IMR-90 (cell line): ENCODE measurements around the gene SNRPA1. TPM values are rescaled to one million over a fixed set of nuclear protein-coding genes. Genes with fewer than 3 reads are reported as not detected.

Experiments
- ATAC-seq: fragments of 200-7000 bp; cut with Tn5 transposase; 2 replicates; pipeline ENCODE4 v1.9.1; 2020; ENCODE audit warnings: low read depth, mild to moderate bottlenecking, moderate library complexity
- BruUV-seq: library from RNA; stranded (reverse); fragments of 400-500 nt; replicated peaks from 2 replicates; lab custom pipeline; 2021; lab: Mats Ljungman, UMichigan
- CTCF ChIA-PET: fragments of 300-600 bp; formaldehyde crosslinking; extraction: SDS; loops from one replicate; lab custom pipeline; 2021; ENCODE audit warnings: antibody characterized with exemption; lab: Yijun Ruan, JAX
- POLR2A ChIA-PET: fragments of 300-600 bp; sonication (Branson Sonifier 250); formaldehyde crosslinking; loops from one replicate; lab custom pipeline; 2022; ENCODE audit warnings: antibody characterized with exemption; ENCODE audit not compliant: unreplicated experiment; lab: Charles Lee
- DNase-seq: peaks from one replicate; pipeline ENCODE4 v3.0.0; 2013
- H2AFZ ChIP-seq: replicated peaks from 2 replicates; pipeline ENCODE3; 2013; ENCODE audit warnings: low read length, mild to moderate bottlenecking; ENCODE audit not compliant: poor library complexity
- H2AK5ac ChIP-seq: 2 replicates; pipeline ENCODE4 v1.6.1; 2013; ENCODE audit warnings: low read depth, low read length, inconsistent platforms
- H2AK9ac ChIP-seq: replicated peaks from 2 replicates; pipeline ENCODE3; 2013; ENCODE audit warnings: mild to moderate bottlenecking, low read depth, low read length, moderate library complexity; ENCODE audit not compliant: poor library complexity
- H2BK120ac ChIP-seq: 2 replicates; pipeline ENCODE4 v1.6.1; 2013; ENCODE audit warnings: low read depth, low read length, inconsistent platforms
- H2BK15ac ChIP-seq: 3 replicates; pipeline ENCODE4 v1.6.1; 2013; ENCODE audit warnings: low read depth, low read length, inconsistent platforms
- H2BK20ac ChIP-seq: 2 replicates; pipeline ENCODE4 v1.6.1; 2013; ENCODE audit warnings: low read depth, mild to moderate bottlenecking, inconsistent platforms, low read length, moderate library complexity
- H2BK5ac ChIP-seq: 2 replicates; pipeline ENCODE4 v1.6.1; 2013; ENCODE audit warnings: mild to moderate bottlenecking, low read depth, low read length, inconsistent platforms; ENCODE audit not compliant: poor library complexity, severe bottlenecking
- H3K14ac ChIP-seq: replicated peaks from 2 replicates; pipeline ENCODE4 v1.6.1; 2013; ENCODE audit warnings: low read depth, low read length, inconsistent platforms
- H3K18ac ChIP-seq: 2 replicates; pipeline ENCODE4 v1.6.1; 2013; ENCODE audit warnings: low read depth, low read length, control low read depth
- H3K23ac ChIP-seq: 2 replicates; pipeline ENCODE4 v1.6.1; 2013; ENCODE audit warnings: low read depth, low read length, inconsistent platforms
- H3K27ac ChIP-seq: 2 replicates; pipeline ENCODE4 v1.5.1; 2013; ENCODE audit warnings: mild to moderate bottlenecking, control low read depth, low read length; ENCODE audit not compliant: insufficient read depth
- H3K27me3 ChIP-seq: 2 replicates; pipeline ENCODE4 v1.6.1; 2013; ENCODE audit warnings: low read length; ENCODE audit not compliant: control insufficient read depth, insufficient read depth
- H3K36me3 ChIP-seq: 2 replicates; pipeline ENCODE4 v1.6.1; 2013; ENCODE audit warnings: low read length, mixed read lengths; ENCODE audit not compliant: control insufficient read depth, insufficient read depth
- H3K4ac ChIP-seq: 2 replicates; pipeline ENCODE4 v1.6.1; 2013; ENCODE audit warnings: low read depth, low read length, inconsistent platforms
- H3K4me1 ChIP-seq: 2 replicates; pipeline ENCODE4 v1.6.1; 2013; ENCODE audit warnings: low read length, mixed read lengths; ENCODE audit not compliant: control insufficient read depth, insufficient read depth
- H3K4me2 ChIP-seq: 2 replicates; pipeline ENCODE4 v1.6.1; 2013; ENCODE audit warnings: low read depth, mild to moderate bottlenecking, control low read depth, low read length, moderate library complexity
- H3K4me3 ChIP-seq: 2 replicates; pipeline ENCODE4 v1.5.1; 2013; ENCODE audit warnings: low read depth, mild to moderate bottlenecking, control low read depth, low read length, moderate library complexity; ENCODE audit not compliant: insufficient read depth
- H3K56ac ChIP-seq: 2 replicates; pipeline ENCODE4 v1.6.1; 2013; ENCODE audit warnings: low read length, inconsistent platforms; ENCODE audit not compliant: insufficient read depth; ENCODE audit errors: extremely low read depth
- H3K79me1 ChIP-seq, 2 experiments: 2 replicates each; pipeline ENCODE4 v1.6.1; 2013; ENCODE audit warnings: low read length in 2 of 2, inconsistent platforms in 1 of 2, low read depth in 1 of 2
- H3K9ac ChIP-seq: 2 replicates; pipeline ENCODE4 v1.6.1; 2013; ENCODE audit warnings: low read depth, low read length, control low read depth
- H3K9me1 ChIP-seq: 2 replicates; pipeline ENCODE4 v1.6.1; 2013; ENCODE audit warnings: low read length, inconsistent platforms; ENCODE audit not compliant: insufficient read depth
- H3K9me3 ChIP-seq: 2 replicates; pipeline ENCODE4 v1.6.1; 2013; ENCODE audit warnings: low read length; ENCODE audit not compliant: control insufficient read depth, insufficient read depth
- H4K20me1 ChIP-seq: 2 replicates; pipeline ENCODE4 v1.6.1; 2013; ENCODE audit warnings: low read length, inconsistent platforms; ENCODE audit not compliant: insufficient read depth
- H4K5ac ChIP-seq: 2 replicates; pipeline ENCODE4 v1.6.1; 2013; ENCODE audit warnings: mild to moderate bottlenecking, low read depth, low read length, control low read depth
- H4K8ac ChIP-seq, 2 experiments: 2 replicates each; pipeline ENCODE4 v1.6.1; 2013; ENCODE audit warnings: low read depth in 2 of 2, low read length in 2 of 2, control low read depth in 1 of 2, inconsistent platforms in 1 of 2
- H4K91ac ChIP-seq: 2 replicates; pipeline ENCODE4 v1.6.1; 2013; ENCODE audit warnings: low read depth, low read length, inconsistent platforms; ENCODE audit not compliant: insufficient read depth
- BHLHE40 ChIP-seq: fragments of 150-350 bp; IDR thresholded peaks from 2 replicates; pipeline ENCODE4 v1.6.1; 2016; ENCODE audit warnings: mild to moderate bottlenecking, low read depth, low read length
- CEBPB ChIP-seq: IDR thresholded peaks from 2 replicates; pipeline ENCODE4 v1.6.1; 2012; ENCODE audit warnings: low read depth, low read length, improper control_type of control experiment
- CHD1 ChIP-seq: IDR thresholded peaks from 2 replicates; pipeline ENCODE4 v1.6.1; 2012; ENCODE audit warnings: low read depth, low read length, improper control_type of control experiment
- CTCF ChIP-seq: conservative IDR thresholded peaks from 2 replicates; pipeline ENCODE4 v1.5.1; 2012; ENCODE audit warnings: mild to moderate bottlenecking, low read depth, low read length, improper control_type of control experiment
- ELK1 ChIP-seq: fragments of 150-350 bp; IDR thresholded peaks from 2 replicates; pipeline ENCODE4 v1.6.1; 2016; ENCODE audit warnings: low read depth, mild to moderate bottlenecking, low read length, moderate library complexity, borderline replicate concordance
- FOS ChIP-seq: fragments of 150-350 bp; IDR thresholded peaks from 2 replicates; pipeline ENCODE4 v1.6.1; 2016; ENCODE audit warnings: low read depth, low read length
- MAFK ChIP-seq: IDR thresholded peaks from 2 replicates; pipeline ENCODE4 v1.6.1; 2012; ENCODE audit warnings: low read depth, low read length, improper control_type of control experiment
- MAZ ChIP-seq: IDR thresholded peaks from 2 replicates; pipeline ENCODE4 v1.6.1; 2012; ENCODE audit warnings: low read depth, mild to moderate bottlenecking, low read length, improper control_type of control experiment, moderate library complexity, borderline replicate concordance
- MXI1 ChIP-seq: IDR thresholded peaks from 2 replicates; pipeline ENCODE4 v1.6.1; 2012; ENCODE audit warnings: low read depth, mild to moderate bottlenecking, low read length, moderate library complexity, borderline replicate concordance
- NFE2L2 ChIP-seq: fragments of 150-350 bp; IDR thresholded peaks from 2 replicates; pipeline ENCODE4 v1.6.1; 2016; ENCODE audit warnings: low read depth, mild to moderate bottlenecking, low read length
- POLR2A ChIP-seq: IDR thresholded peaks from 2 replicates; pipeline ENCODE4 v1.6.1; 2012; ENCODE audit warnings: mild to moderate bottlenecking, low read depth, low read length
- RAD21 ChIP-seq: IDR thresholded peaks from 2 replicates; pipeline ENCODE4 v1.6.1; 2012; ENCODE audit warnings: low read length, improper control_type of control experiment
- RCOR1 ChIP-seq: IDR thresholded peaks from 2 replicates; pipeline ENCODE4 v1.6.1; 2012; ENCODE audit warnings: mild to moderate bottlenecking, low read length, improper control_type of control experiment; ENCODE audit not compliant: insufficient replicate concordance
- RFX5 ChIP-seq: IDR thresholded peaks from 2 replicates; pipeline ENCODE4 v1.8.0; 2012; ENCODE audit warnings: low read depth, mild to moderate bottlenecking, low read length, moderate library complexity
- SMC3 ChIP-seq: fragments of 150-350 bp; IDR thresholded peaks from 2 replicates; pipeline ENCODE4 v1.6.1; 2016; ENCODE audit warnings: low read depth, mild to moderate bottlenecking, antibody characterized with exemption, low read length, moderate library complexity
- USF2 ChIP-seq: fragments of 150-350 bp; IDR thresholded peaks from 2 replicates; pipeline ENCODE4 v1.6.1; 2017; ENCODE audit warnings: mild to moderate bottlenecking, antibody characterized with exemption, low read length, low read depth
- WGBS, 2 experiments: methylation state at CpG; one replicate each; pipeline versions ENCODE4 v1.1.5 to v1.1.7; 2013; ENCODE audit warnings: missing lambda C conversion rate in 2 of 2; ENCODE audit not compliant: insufficient read length in 1 of 2; ENCODE audit errors: extremely low coverage in 2 of 2; 5-methylcytosine and 5-hydroxymethylcytosine counted together
- dilution Hi-C: fragments of 300-500 bp; cut with HindIII; formaldehyde crosslinking; loops from one replicate; pipeline ENCODE4 v1.14.3; 2018; ENCODE audit warnings: low sequenced_read_pairs; ENCODE audit not compliant: unreplicated experiment
- in situ Hi-C: fragments of 300-500 bp; cut with MboI; formaldehyde crosslinking; loops from 3 replicates; pipeline ENCODE4 v1.14.3; 2019; ENCODE audit warnings: low sequenced_read_pairs, inconsistent platforms, mixed read lengths
- intact Hi-C: fragments of 100-400 bp; cut with micrococcal nuclease; formaldehyde crosslinking; loops from 2 replicates; pipeline ENCODE4 v1.10.0; 2022
- polyA plus RNA-seq, 3 experiments: library from polyadenylated mRNA; depleted of rRNA; stranded (reverse); fragments of >200 nt; gene quantifications; 2 replicates each; pipeline ENCODE4 v1.2.3, GENCODE V29; 2012; ENCODE audit warnings: low replicate concordance in 1 of 3
- total RNA-seq: library from RNA; depleted of rRNA; stranded (reverse); fragments of >200 nt; gene quantifications from 2 replicates; pipeline ENCODE4 v1.2.3, GENCODE V29; 2012

The SNRPA1 gene
- total and polyA plus RNA-seq, 2 of the 4 experiments (the other 2 are of a cell fraction), result 37.1 to 79.9 TPM

GRCh38 chr15:101318147-101318819 lies 23.2 kb upstream of the SNRPA1 start:
- H2AK5ac ChIP-seq, result no peak overlapping the region
- H3K56ac ChIP-seq, result no peak overlapping the region
- dilution Hi-C loops, result no loop called here
- no peaks in the 10 kb centered on the region for H4K20me1 ChIP-seq
- no peak overlapping the region for H4K5ac ChIP-seq
- no peak for TF ChIP-seq CTCF
- no peak for TF ChIP-seq ELK1
- no peak for TF ChIP-seq USF2
- no peak for TF ChIP-seq POLR2A
- TF ChIP-seq MAZ, result no peak
- TF ChIP-seq MAFK, result no peak
- no peak for TF ChIP-seq FOS
- no peak for TF ChIP-seq NFE2L2
- no peak for TF ChIP-seq RCOR1
- no peak for TF ChIP-seq RFX5
- TF ChIP-seq SMC3, result no peak
- no peak for TF ChIP-seq CHD1
- no peak for TF ChIP-seq MXI1
- no peak for TF ChIP-seq BHLHE40
- no peak for TF ChIP-seq CEBPB
- no peak for TF ChIP-seq RAD21
- H3K79me1 ChIP-seq, result no peaks in the 10 kb centered on the region
- H3K4ac ChIP-seq, result no peak overlapping the region
- no peak overlapping the region for H3K4me3 ChIP-seq
- peaks cover 46% of the 10 kb centered on the region for H3K27me3 ChIP-seq
- H3K18ac ChIP-seq, result no peak overlapping the region
- H2BK20ac ChIP-seq, result no peak overlapping the region
- WGBS, 2 experiments, result 79% methylated on average over 10 of the region's 20 CpGs; no CpG with 5 or more reads in 1 of the 2 experiments
- no peaks in the 10 kb centered on the region for H3K36me3 ChIP-seq
- H2BK15ac ChIP-seq, result no peak overlapping the region
- H4K8ac ChIP-seq, result no peak overlapping the region
- POLR2A ChIA-PET, result no interaction called here
- no peaks in the 10 kb centered on the region for H3K9me1 ChIP-seq
- intact Hi-C loops, result no loop called here
- H2AFZ ChIP-seq, result no peak overlapping the region
- H3K9me3 ChIP-seq, result no peaks in the 10 kb centered on the region
- H2AK9ac ChIP-seq, result no peak overlapping the region
- no peaks in the 10 kb centered on the region for H3K4me1 ChIP-seq
- no peak overlapping the region for H3K23ac ChIP-seq
- no peak overlapping the region for H3K27ac ChIP-seq
- ATAC-seq (no peak), DNase-seq (no peak)
- no peak overlapping the region for H2BK5ac ChIP-seq
- no peak overlapping the region for H3K9ac ChIP-seq
- H4K91ac ChIP-seq, result no peak overlapping the region
- no peak overlapping the region for H3K14ac ChIP-seq
- BruUV-seq, result no TSS peak
- H3K4me2 ChIP-seq, result no peak overlapping the region
- CTCF ChIA-PET, result interaction anchor here (0.7 to 1.1 kb wide), 2 partner anchors 12 to 261 kb away, joined by 3 read pairs; no protein-coding TSS in a partner anchor
- H2BK120ac ChIP-seq, result no peak overlapping the region
- in situ Hi-C loops, result no loop called here
